Epidermal melanocyte (primary cell): ENCODE measurements around the gene C2CD4C.
A peak's percentile ranks its signal among the peaks of the same experiment; 100 is the strongest.
"Not testable (repeated sequence)": the region's sequence is repeated elsewhere in the genome, so short reads cannot be mapped to it uniquely, and the experiment has no call there.

Experiments
- DNase-seq: peaks from one replicate; pipeline ENCODE4 v3.0.0; 2011; ENCODE audit warnings: low spot score; ENCODE audit not compliant: insufficient read length

Gene C2CD4C

DNA sequence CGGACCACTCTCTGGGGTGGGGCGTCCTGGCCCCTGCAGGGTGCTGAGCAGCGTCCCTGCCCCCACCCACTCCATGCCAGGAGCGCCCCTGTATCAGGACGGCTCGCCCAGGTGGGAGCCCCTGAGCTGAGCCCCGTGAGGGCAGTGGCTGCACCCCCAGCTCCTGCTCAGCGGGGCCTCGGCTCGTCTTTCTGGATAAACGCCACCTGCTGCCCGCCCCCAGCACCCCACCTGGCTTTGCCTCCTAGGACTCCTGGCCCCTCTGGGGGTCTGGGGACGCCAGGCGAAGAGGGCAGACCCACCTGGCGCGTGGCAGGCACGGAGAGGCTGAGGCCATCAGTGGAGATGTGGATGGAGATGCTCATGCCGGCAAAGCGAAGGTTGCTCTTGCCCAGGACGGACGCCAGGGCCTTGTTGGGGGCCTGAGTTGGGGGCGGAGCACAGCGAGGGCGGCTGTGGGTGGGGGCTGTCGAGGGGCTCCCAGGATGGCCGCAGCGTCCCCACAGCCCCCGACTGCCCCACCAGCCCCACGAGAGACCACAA lies 29.5 kb upstream of the C2CD4C start:
- DNase-seq: no peak

DNA sequence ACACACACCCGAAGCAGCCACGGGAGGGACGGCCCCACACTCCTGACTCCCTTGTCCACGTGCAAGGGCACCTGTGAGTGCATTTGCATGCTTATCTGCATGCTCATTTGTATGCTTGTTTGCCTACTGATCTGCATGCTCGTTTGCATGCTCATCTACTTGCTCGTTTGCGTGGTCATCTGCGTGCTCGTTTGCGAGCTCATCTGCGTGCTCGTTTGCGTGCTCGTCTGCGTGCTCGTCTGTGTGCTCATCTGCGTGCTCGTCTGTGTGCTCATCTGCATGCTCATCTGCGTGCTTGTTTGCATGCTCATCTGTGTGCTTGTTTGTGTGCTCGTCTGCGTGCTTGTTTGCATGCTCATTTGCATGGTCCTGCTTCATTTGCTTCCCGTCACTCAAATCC lies 28.1 kb upstream of the C2CD4C start:
- DNase-seq: no peak

GRCh38 chr19:436413-436950 lies 27.5 kb upstream of the C2CD4C start:
- DNase-seq: no peak

DNA sequence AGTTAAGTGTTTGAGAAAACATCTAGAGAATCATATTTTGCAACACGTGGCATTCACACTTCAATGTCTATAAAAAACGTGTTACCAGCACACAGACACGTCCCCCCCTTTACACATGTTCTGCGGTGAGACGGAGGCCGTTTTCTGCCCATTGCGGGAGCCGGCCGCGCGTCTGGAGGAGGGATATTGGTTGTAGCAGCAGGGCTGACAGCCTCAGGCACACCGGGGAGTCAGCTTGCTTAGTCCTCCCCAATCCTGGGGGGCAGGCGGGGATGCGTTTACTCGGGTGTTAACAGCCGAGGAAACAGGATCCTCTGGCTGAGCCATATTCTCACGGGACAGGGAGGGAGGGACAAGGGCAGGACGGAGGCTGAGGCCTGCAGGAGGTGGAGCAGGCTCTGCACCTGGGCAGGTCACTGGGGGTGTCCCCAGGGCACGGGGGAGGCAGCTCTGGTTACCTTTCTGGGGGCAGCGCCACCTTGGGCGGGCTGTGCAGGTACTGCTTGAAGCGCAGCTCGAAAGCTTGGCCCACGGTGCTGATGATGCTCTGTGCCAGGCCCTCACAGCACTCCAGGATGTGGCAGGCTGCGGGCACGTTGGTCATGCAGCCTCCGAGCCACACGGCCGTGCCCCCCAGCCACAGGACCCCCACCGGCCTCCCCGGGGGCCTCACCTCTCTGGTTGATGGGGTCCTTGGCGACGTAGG lies 26.9 kb upstream of the C2CD4C start:
- DNase-seq: no peak

GRCh38 chr19:435056-435706 lies 26.2 kb upstream of the C2CD4C start:
- no peak for DNase-seq

GRCh38 chr19:434152-434960 lies 25.4 kb upstream of the C2CD4C start:
- no peak for DNase-seq

DNA sequence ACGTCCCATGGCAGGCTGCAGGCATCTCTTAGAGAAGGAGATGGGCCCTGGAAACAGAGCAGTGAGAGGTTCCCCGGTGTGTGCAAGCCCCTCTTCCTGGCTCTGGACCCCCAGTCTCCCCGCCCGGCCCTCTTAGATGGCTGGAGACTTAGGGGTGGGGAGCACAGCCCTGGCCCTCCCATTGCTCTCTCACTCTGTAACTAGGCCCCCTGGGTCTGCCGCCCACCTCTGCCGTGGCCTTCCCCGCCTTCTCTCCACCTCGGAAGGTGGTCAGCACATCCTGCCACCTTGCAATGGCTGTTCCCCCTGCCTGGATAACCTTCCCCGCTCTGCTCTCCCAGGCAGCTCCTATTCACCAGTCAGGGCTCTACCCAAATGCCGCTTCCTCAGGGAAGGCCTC lies 21.8 kb upstream of the C2CD4C start:
- no peak for DNase-seq

DNA sequence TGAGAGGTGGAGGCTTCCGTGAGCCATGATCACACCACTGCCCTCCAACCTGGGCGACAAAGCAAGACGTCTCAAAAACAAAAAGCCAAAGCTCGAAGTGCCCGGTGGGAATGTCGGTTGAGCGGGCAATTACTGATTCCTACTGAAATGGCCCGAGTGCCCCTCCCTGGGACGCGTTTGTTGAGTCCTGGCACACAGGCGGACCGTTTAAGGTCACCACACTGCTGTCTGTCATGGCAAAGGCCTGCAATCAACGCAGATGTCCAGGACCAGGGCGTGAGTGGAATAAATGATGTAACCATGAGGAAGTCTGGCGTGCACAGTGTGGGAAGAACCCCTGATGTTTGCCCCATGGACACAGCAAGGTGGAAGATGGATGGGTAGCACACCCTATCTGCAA lies 19.2 kb upstream of the C2CD4C start:
- no peak for DNase-seq

GRCh38 chr19:427675-428074 lies 18.7 kb upstream of the C2CD4C start:
- DNase-seq: not testable (repeated sequence)

GRCh38 chr19:426725-427445 lies 17.9 kb upstream of the C2CD4C start:
- peak; percentile 64 for DNase-seq

- no peak for DNase-seq
Measured at GRCh38 chr19:425056-425455, 16.1 kb upstream of the C2CD4C start.

DNA sequence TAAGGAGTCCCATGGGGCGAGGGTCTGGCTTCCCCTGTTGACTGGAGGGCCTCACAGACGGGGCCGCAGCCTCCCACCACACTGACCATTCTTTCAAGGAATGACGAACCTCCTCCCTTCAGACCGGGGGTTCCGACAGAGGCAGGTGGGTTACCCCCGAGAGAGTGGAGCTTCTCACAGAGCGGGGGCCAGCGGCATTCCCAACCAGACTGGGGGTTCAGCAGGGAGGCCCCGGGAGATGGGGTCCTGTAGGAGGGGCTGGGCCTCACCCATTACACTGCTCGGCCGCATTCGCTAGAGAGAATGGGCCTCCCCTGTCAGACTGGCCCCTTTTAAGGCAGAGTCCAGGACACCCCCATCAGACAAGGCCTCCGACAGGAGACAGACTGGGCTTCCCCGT lies 15.6 kb upstream of the C2CD4C start:
- no peak for DNase-seq

- DNase-seq: no peak
Measured at GRCh38 chr19:423691-424466, 14.9 kb upstream of the C2CD4C start.

GRCh38 chr19:422917-423226 lies 13.9 kb upstream of the C2CD4C start:
- not testable (repeated sequence) for DNase-seq

DNA sequence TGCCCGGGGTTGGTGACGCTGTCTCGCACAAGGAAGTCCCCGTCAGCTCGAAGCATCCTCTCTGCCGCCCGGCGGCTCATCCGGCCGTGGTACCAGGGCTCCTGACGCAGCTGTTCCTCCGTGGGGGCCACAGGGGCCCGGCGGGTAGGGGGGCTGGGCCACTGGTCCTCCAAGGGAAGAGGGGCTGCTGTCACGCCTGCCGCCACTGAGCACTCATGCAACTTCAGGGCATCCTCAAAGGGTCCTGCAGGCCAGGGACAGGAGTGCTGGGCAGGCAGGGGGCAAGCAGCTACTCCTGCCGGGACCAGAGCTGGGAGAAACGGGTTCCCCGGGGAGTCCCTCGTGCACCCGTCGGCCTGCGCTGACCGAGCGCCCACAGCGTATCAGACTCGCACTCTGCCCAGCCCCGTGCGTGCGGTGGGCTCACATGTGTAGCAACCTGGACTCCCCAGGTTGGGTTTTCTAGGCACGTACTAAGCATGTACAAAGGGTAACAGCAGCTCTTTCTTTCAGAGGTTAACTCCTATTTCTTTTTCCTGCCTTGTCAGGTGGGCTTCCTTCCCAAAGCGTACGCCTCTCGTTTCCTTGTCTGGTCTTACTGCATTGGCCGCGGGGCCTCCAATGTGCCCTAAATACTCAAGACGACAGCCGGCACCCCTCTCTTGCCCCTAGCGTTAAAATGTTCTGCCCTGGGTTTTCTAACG lies 13.4 kb upstream of the C2CD4C start:
- DNase-seq: no peak

DNA sequence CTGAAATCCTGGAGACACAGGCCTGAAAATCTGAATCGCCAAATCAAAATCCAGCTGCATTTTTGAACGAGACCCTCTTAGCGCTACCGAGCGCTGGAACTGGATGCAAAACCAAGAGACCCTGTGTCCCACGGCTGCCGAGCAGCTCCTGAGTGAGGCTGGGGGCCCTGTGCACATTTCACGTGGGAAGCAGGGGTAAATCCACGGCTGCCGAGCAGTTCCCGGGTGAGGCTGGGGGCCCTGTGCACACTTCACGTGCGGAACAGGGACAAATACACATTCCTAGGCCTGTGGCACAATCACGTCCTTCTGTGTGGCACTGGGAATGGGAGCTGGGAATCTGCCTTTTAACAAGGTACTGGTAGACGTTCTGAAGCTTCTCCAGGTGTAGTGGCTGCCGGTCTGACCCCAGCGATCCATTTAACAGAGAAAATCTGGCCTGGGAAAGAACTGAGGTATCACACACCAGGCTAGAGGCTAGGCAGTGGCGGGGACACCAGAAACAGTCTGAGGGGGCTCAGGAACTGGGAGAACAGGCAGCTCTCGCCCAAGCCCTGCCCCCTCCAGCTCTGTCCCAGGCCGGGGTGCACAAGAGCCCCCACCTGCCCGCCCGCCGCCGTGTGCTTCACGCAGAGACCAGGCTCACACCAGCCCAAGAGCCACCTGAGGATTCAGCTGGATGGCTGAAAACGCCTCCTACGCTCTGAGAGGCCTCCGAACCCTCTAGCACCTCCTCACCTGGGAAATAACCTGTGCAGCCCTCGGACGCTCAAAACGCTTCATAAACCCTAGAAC lies 11.0 kb upstream of the C2CD4C start:
- no peak for DNase-seq

GRCh38 chr19:418761-419671 lies 10.1 kb upstream of the C2CD4C start:
- no peak for DNase-seq

GRCh38 chr19:416416-416815 lies 7.5 kb upstream of the C2CD4C start:
- DNase-seq: no peak
